K562 (cell line): Measurements from ENCODE around the gene ARHGEF18.

Experiments
- CTCF ChIP-seq, 3 experiments: IDR thresholded peaks in 2 of 3; conservative IDR thresholded peaks in 1 of 3; 2 replicates each; pipeline ENCODE4 v1.5.1; 2011 to 2012; ENCODE audit warnings: low read length in 3 of 3, mild to moderate bottlenecking in 3 of 3, control low read depth in 2 of 3, improper control_type of control experiment in 1 of 3, inconsistent platforms in 1 of 3, low read depth in 1 of 3, mixed read lengths in 1 of 3, moderate library complexity in 1 of 3; ENCODE audit not compliant: insufficient read depth in 2 of 3
- ELF1 ChIP-seq: fragments of 200-800 bp; sonication (Bioruptor generic); IDR thresholded peaks from 2 replicates; pipeline ENCODE4 v1.6.1; 2016; ENCODE audit warnings: missing genetic modification characterization, missing compliant biosample characterization
- MAFF ChIP-seq: IDR thresholded peaks from 2 replicates; pipeline ENCODE4 v1.6.1; 2012; ENCODE audit warnings: low read length, improper control_type of control experiment
- POLR2A ChIP-seq: fragments of 450-650 bp; conservative IDR thresholded peaks from 2 replicates; pipeline ENCODE4 v1.6.1; 2016
- POLR2AphosphoS5 ChIP-seq: IDR thresholded peaks from 2 replicates; pipeline ENCODE4 v1.6.1; 2011; ENCODE audit warnings: mild to moderate bottlenecking, low read depth, low read length, moderate library complexity; ENCODE audit not compliant: control insufficient read depth, insufficient read depth
- REST ChIP-seq, 2 experiments: fragments of 450-650 bp; formaldehyde crosslinking in 1 of 2; IDR thresholded peaks; 2 replicates each; pipeline versions ENCODE4 v1.4.0 to v1.6.1; 2014 to 2020; ENCODE audit warnings: mild to moderate bottlenecking in 2 of 2, borderline replicate concordance in 1 of 2, low read depth in 1 of 2
- SRF ChIP-seq, 2 experiments: fragments of 250-450, 450-650 bp in 1 of 2; sonication (Bioruptor Pico) in 1 of 2; sonication (generic) in 1 of 2; formaldehyde crosslinking; IDR thresholded peaks; 2 replicates each; pipeline versions ENCODE4 v1.5.0 to v1.5.1; 2020 to 2022; ENCODE audit warnings: mild to moderate bottlenecking in 1 of 2, missing genetic modification reagents in 1 of 2
- ZNF639 ChIP-seq, 2 experiments: fragments of 200-800 bp in 1 of 2; sonication (Bioruptor generic) in 1 of 2; sonication (generic) in 1 of 2; formaldehyde crosslinking in 1 of 2; IDR thresholded peaks in 1 of 2; conservative IDR thresholded peaks in 1 of 2; 2 replicates each; pipeline versions ENCODE4 v1.5.0 to v1.6.1; 2016 to 2020; ENCODE audit warnings: missing compliant biosample characterization in 1 of 2, missing genetic modification characterization in 1 of 2, missing genetic modification reagents in 1 of 2

- TF ChIP-seq REST (IDR thresholded peaks at IDR 0.05; ENCODE audit: borderline replicate concordance) (no peak), REST (CRISPR knock-in tag; IDR thresholded peaks at IDR 0.05; ENCODE audit: low read depth) (no peak), POLR2AphosphoS5 (no peak), POLR2A (no peak), ZNF639 (CRISPR knock-in tag; conservative IDR thresholded peaks at IDR 0.05 in 1 of 2, IDR thresholded peaks at IDR 0.05 in 1 of 2) (no peak), MAFF (no peak), CTCF (IDR thresholded peaks at IDR 0.05 in 2 of 3, conservative IDR thresholded peaks at IDR 0.05 in 1 of 3; ENCODE audit: insufficient read depth in 2 of 3, low read depth in 1 of 3, low read length in 3 of 3) (no peak), ELF1 (tag) (no peak), SRF (CRISPR knock-in tag; IDR thresholded peaks at IDR 0.05) (no peak)
Observed at GRCh38 chr19:7360393-7360984, 11.8 kb downstream of the ARHGEF18 start.
